Heart right ventricle (tissue), 16 donors: Measurements from ENCODE around the gene MEGF11. TPM values are rescaled to one million over a fixed set of nuclear protein-coding genes. Genes with fewer than 3 reads are reported as not detected.
A peak's percentile ranks its signal among the peaks of the same experiment; 100 is the strongest.

Experiments
- ATAC-seq, 8 donors: fragments of 200-7000 bp; cut with Tn5 transposase; one replicate each; pipeline ENCODE4 v1.9.1; 2020; ENCODE audit warnings: mild to moderate bottlenecking in 8 of 8, moderate library complexity in 8 of 8, moderate number of reproducible peaks in 1 of 8
- DNase-seq, 2 donors: peaks; one replicate each; pipeline ENCODE4 v3.0.0-alpha.2; 2020
- H3K27ac ChIP-seq, 10 donors: fragments of 200-600 bp; sonication (generic) in 2 of 10; one replicate each; pipeline versions ENCODE4 v1.5.0 to v1.8.0; 2020 to 2022; ENCODE audit warnings: mild to moderate bottlenecking in 3 of 10
- H3K27me3 ChIP-seq, 7 donors: fragments of 200-600 bp; one replicate each; pipeline ENCODE4 v1.8.0; 2021 to 2022; ENCODE audit warnings: mild to moderate bottlenecking in 2 of 7
- H3K36me3 ChIP-seq, 9 donors: fragments of 200-600 bp; sonication (generic) in 1 of 9; one replicate each; pipeline versions ENCODE4 v1.5.0 to v1.8.0; 2020 to 2022; ENCODE audit warnings: mild to moderate bottlenecking in 2 of 9
- H3K4me1 ChIP-seq, 9 donors: fragments of 200-600 bp; sonication (generic) in 1 of 9; one replicate each; pipeline versions ENCODE4 v1.5.0 to v1.8.0; 2020 to 2022; ENCODE audit warnings: mild to moderate bottlenecking in 4 of 9
- H3K4me3 ChIP-seq, 10 donors: fragments of 200-600 bp; sonication (generic) in 2 of 10; one replicate each; pipeline versions ENCODE4 v1.5.0 to v1.8.0; 2020 to 2022; ENCODE audit warnings: mild to moderate bottlenecking in 7 of 10, moderate library complexity in 2 of 10
- H3K9me3 ChIP-seq, 11 donors: fragments of 200-600 bp in 10 of 11; sonication (generic) in 2 of 11; one replicate each; pipeline versions ENCODE4 v1.5.0 to v1.8.0; 2013 to 2022; ENCODE audit warnings: mild to moderate bottlenecking in 2 of 11, control low read depth in 1 of 11, moderate library complexity in 1 of 11
- WGBS, 2 donors: extraction: QIAGEN DNeasy Blood & Tissue Kit; methylation state at CpG; one replicate each; pipeline ENCODE4 v1.1.7; 2013; ENCODE audit warnings: inconsistent platforms in 1 of 2; 5-methylcytosine and 5-hydroxymethylcytosine counted together
- intact Hi-C, 10 donors: fragments of 100-400 bp; cut with DNase I; formaldehyde crosslinking; loops; one replicate each; pipeline versions ENCODE4 v1.11.1 to v1.14.2; 2022
- polyA plus RNA-seq, 2 donors: library from polyadenylated mRNA; stranded (reverse); fragments of 200-250 nt; gene quantifications; one replicate each; pipeline ENCODE4 v1.2.3, GENCODE V29; 2013
- total RNA-seq, 10 donors: library from RNA; stranded (reverse); fragmentation: NEBNext Ultra II Directional in 3 of 10; extraction: Animal tissue kit (Norgen Biotek cat#: 25700) in 3 of 10; gene quantifications; one replicate each; pipeline versions ENCODE4 v1.2.1 to v1.2.4, GENCODE V29; 2021 to 2023
- TF ChIP-seq, protein P1 (sequence below), 9 donors: fragments of 200-600 bp; sonication (generic) in 2 of 9; IDR thresholded peaks; one replicate each; pipeline versions ENCODE4 v1.5.0 to v1.8.0; 2021 to 2022; ENCODE audit warnings: antibody characterized with exemption in 9 of 9, mild to moderate bottlenecking in 5 of 9, moderate library complexity in 1 of 9
- donor health status: Arrhythmogenic right ventricular cardiomyopathy.
- donor health status: ischemic (EF 13 %, LVEDD 7.1; RV severe dilation, severe dysfunction).
- donor health status: healthy with polysubstance abuse.
- donor health status: DM: no; HTN: yes; CAD: no.
- donor health status: DM: no; HTN: no; CAD: no.
- donor health status: ischemic (EF 25% LVEDD 6.9; RV normal size, moderate dysfunction).
- donor health status: ischemic (EF 25% LVEDD 5.7; RV mildly dilated, moderate dysfunction).
- donor health status: healthy.
- donor health status: DM: yes; HTN: yes; CAD: no.
- donor health status: Ischemic cardiomyopathy.
- donor health status: ischemic (EF 35%, LVEDD 5.7; RV mildly dilated, moderate dysfunction).
- donor health status: nonischemic (EF 11% LVEDD 7.7; RV severe dilation, severe dysfunction).
- donor health status: DM: yes; HTN: yes; CAD: no.
- donor health status: PGD.
- donor health status: ischemic (EF 29% LVEDD 5.4; RV normal size, mild dysfunction).
- donor health status: nonischemic (EF 23%, LVEDD 6.1; RV moderate dilation, normal function).

The MEGF11 gene
- total and polyA plus RNA-seq, 12 donors = 0.03 TPM; not detected in 11

- 72 to 74% methylated on average over 15 of the region's 15 CpGs for whole genome bisulfite sequencing, 2 donors
- no peak for DNase-seq
- TF ChIP-seq, protein P1, sequence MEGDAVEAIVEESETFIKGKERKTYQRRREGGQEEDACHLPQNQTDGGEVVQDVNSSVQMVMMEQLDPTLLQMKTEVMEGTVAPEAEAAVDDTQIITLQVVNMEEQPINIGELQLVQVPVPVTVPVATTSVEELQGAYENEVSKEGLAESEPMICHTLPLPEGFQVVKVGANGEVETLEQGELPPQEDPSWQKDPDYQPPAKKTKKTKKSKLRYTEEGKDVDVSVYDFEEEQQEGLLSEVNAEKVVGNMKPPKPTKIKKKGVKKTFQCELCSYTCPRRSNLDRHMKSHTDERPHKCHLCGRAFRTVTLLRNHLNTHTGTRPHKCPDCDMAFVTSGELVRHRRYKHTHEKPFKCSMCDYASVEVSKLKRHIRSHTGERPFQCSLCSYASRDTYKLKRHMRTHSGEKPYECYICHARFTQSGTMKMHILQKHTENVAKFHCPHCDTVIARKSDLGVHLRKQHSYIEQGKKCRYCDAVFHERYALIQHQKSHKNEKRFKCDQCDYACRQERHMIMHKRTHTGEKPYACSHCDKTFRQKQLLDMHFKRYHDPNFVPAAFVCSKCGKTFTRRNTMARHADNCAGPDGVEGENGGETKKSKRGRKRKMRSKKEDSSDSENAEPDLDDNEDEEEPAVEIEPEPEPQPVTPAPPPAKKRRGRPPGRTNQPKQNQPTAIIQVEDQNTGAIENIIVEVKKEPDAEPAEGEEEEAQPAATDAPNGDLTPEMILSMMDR (IDR thresholded peaks at IDR 0.05) = no peak
Observed at GRCh38 chr15:66095871-66096687, 157.5 kb downstream of the MEGF11 start.

DNA sequence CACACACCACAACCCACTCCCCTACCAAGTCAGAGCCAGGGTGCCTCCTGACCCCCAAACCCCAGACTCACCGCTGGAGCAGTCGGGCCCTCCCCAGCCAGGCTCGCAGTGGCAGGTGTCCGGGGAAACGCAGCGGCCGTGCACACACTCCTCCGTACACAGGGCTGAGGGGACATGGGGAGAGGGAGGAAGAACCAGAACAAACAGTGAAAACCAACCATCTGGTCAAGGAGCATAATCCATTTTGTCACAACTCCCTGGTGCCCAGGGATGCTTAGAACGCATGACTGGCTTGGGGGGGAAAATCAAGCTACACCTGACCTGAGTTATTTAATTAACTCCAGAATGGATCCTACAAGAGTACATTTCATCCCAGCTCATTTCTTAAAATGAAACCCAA lies 159.2 kb downstream of the MEGF11 start:
- no peak overlapping the region for H3K4me3 ChIP-seq
- WGBS, 2 donors = 94 to 97% methylated on average over 9 of the region's 9 CpGs
- peaks cover 0 to 9% (median 2%) of the 10 kb centered on the region in 9 donors for H3K4me1 ChIP-seq
- H3K27ac ChIP-seq = no peak overlapping the region
- peaks cover 0 to 7% (median 0%) of the 10 kb centered on the region in 7 donors for H3K27me3 ChIP-seq
- intact Hi-C loops = loop anchor here in 1 of 10 donors (10.0 kb wide), 1 partner anchor 110 kb away; no protein-coding TSS in a partner anchor
- ATAC-seq (no peak), DNase-seq (no peak)
- TF ChIP-seq, protein P1 (IDR thresholded peaks at IDR 0.05) = no peak
- no peaks in the 10 kb centered on the region for H3K9me3 ChIP-seq
- H3K36me3 ChIP-seq = no peaks in the 10 kb centered on the region

More at GRCh38 chr15:66095871-66096687, 157.5 kb downstream of the MEGF11 start:
- Histone ChIP-seq H3K4me3 (no peak overlapping the region), H3K27me3 (peaks cover 0 to 7% (median 0%) of the 10 kb centered on the region in 7 donors), H3K27ac (no peak overlapping the region), H3K36me3 (no peaks in the 10 kb centered on the region), H3K4me1 (no peaks in the 10 kb centered on the region), H3K9me3 (no peaks in the 10 kb centered on the region)
- ATAC-seq = peak in 1 of 8 donors; percentile 14
- intact Hi-C loops = loop anchor here in 1 of 10 donors (10.0 kb wide), 1 partner anchor 111 kb away; no protein-coding TSS in a partner anchor

- peaks cover 0 to 7% (median 0%) of the 10 kb centered on the region in 7 donors for H3K27me3 ChIP-seq
- H3K27ac ChIP-seq = no peak overlapping the region
- 71 to 76% methylated on average over 7 of the region's 7 CpGs for WGBS, 2 donors
- H3K36me3 ChIP-seq = no peaks in the 10 kb centered on the region
- TF ChIP-seq, protein P1 (IDR thresholded peaks at IDR 0.05) = no peak
- DNase-seq = no peak
- ATAC-seq = no peak
- H3K9me3 ChIP-seq = no peaks in the 10 kb centered on the region
- H3K4me3 ChIP-seq = no peak overlapping the region
- peaks cover 0 to 23% (median 13%) of the 10 kb centered on the region in 9 donors for H3K4me1 ChIP-seq
- intact Hi-C loops = loop anchor here in 1 of 10 donors (10.0 kb wide), 1 partner anchor 108 kb away; no protein-coding TSS in a partner anchor
Observed at GRCh38 chr15:66092053-66093016, 161.2 kb downstream of the MEGF11 start.

DNA sequence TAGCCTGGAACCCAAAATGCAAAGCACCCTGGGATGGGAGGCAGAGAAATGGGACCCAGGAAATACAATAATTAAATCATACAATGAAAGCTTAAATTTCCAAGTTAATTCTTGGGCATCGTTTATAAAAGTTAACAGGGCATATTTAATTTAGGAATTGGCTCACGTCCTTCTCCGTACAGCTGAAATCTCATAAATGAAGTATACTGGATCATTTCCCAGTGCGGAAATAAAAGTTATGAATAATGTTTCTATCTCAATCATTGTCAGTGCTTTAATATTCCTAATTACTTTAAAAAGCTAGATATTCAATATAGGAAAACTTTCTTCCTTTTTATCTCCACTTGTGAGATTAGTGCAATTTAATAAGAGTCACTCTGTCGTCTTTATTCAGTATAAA lies 164.0 kb downstream of the MEGF11 start:
- no peak for ATAC-seq

More for the DNA sequence above, 164.0 kb downstream of the MEGF11 start:
- WGBS, 2 donors = 27 to 40% methylated on average over 5 of the region's 5 CpGs
- no peak overlapping the region for H3K4me3 ChIP-seq
- H3K36me3 ChIP-seq = no peaks in the 10 kb centered on the region
- peaks cover 0 to 23% (median 13%) of the 10 kb centered on the region in 9 donors for H3K4me1 ChIP-seq
- no peak for DNase-seq
- no peaks in the 10 kb centered on the region for H3K27me3 ChIP-seq
- H3K27ac ChIP-seq = peak overlapping the region in 8 of 10 donors; percentile 45 to 84 (median 65)
- H3K9me3 ChIP-seq = peaks cover 0 to 9% (median 0%) of the 10 kb centered on the region in 11 donors
- TF ChIP-seq, protein P1 (IDR thresholded peaks at IDR 0.05) = no peak
- intact Hi-C loops = no loop called here
